GM10248 (cell line): Measurements from ENCODE around the gene RPA1.
"Not testable (repeated sequence)": the region's sequence is repeated elsewhere in the genome, so short reads cannot be mapped to it uniquely, and the experiment has no call there.

Source experiments
- CTCF ChIA-PET: fragments of 300-600 bp; sonication (Branson Sonifier 250); formaldehyde crosslinking; extraction: SDS; loops from one replicate; lab custom pipeline; 2021; ENCODE audit warnings: antibody characterized with exemption; lab: Yijun Ruan, JAX
- POLR2A ChIA-PET: fragments of 350-650 bp; sonication (Branson Sonifier 250); formaldehyde crosslinking; extraction: SDS; loops from one replicate; lab custom pipeline; 2020; ENCODE audit warnings: antibody characterized with exemption; lab: Yijun Ruan, JAX
- DNase-seq: peaks from one replicate; pipeline ENCODE4 v3.0.0; 2012; ENCODE audit errors: extremely low spot score
- CTCF ChIP-seq: IDR thresholded peaks from 2 replicates; pipeline ENCODE4 v1.5.1; 2012; ENCODE audit warnings: mild to moderate bottlenecking, low read depth; ENCODE audit errors: extremely low read depth, missing control alignments, control extremely low read depth

The RPA1 gene

GRCh38 chr17:1882836-1883235 is 53.0 kb downstream of the RPA1 start:
- ChIA-PET POLR2A (no interaction called here), CTCF (interaction anchor here (0.8 to 3.2 kb wide), 13 partner anchors 10 to 162 kb away, joined by 3 to 7 read pairs (median 4); partner anchors contain the start of genes OVCA2 and RTN4RL1)
- DNase-seq, result peak; percentile 52
- TF ChIP-seq CTCF, result peak; percentile 58

GRCh38 chr17:1883536-1883935 is 53.7 kb downstream of the RPA1 start:
- ChIA-PET POLR2A (no interaction called here), CTCF (interaction anchor here (0.8 to 3.2 kb wide), 11 partner anchors 10 to 163 kb away, joined by 3 to 7 read pairs (median 4); partner anchors contain the start of gene OVCA2)
- no peak for TF ChIP-seq CTCF
- no peak for DNase-seq

DNA sequence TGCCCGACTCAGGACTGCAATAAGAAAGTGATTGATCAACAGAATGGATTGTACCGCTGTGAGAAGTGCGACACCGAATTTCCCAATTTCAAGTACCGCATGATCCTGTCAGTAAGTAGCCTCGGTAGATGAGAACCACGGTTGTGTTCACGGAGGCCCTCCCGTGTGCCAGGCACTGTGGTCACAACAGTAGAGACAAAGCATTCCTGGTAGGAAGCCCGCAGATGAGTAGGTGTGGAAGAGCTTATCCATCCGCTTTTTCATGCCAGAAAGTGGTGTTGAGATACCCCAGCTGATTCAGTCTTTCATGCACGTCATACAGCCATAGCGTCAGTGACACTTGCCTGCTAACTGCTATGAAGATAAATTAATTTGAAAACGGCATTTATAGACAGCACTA is 58.9 kb downstream of the RPA1 start:
- ChIA-PET POLR2A (no interaction called here), CTCF (interaction anchor here (1.4 kb wide), 1 partner anchor 15 kb away, joined by 4 read pairs; no protein-coding TSS in a partner anchor)
- DNase-seq, result no peak
- no peak for TF ChIP-seq CTCF

DNA sequence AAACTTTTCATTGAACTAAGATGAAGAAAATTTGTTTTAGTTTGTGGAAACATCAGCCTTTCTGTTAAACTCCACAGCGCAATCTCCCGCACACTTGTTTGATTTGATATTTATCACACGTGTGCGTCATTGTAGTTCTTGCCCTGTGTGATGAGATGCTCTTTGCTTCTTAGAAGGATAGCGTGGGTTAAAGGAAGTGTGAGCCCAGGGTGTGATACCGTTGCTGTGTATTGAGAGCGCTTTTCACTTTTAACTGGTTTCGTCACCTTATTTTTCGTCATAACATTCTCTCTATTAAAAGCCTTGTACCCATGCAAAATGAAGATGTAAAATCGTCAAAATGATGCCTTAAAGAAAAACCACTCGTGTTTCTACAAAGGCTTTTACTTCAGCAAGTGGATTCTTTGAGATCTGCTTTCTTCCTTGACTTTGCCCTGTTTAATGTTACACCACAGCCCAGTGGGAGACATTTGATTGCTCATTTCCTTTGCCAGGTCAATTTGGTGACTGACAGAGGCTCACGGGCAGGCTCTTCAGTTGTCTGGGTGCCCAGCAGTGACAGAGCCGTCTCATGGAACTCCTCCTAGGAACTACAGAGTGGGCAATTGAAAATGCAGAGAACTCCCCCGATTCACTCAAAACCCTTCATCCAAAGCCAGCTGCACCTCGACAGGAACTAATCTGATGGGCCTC is 61.1 kb downstream of the RPA1 start:
- no peak for DNase-seq
- TF ChIP-seq CTCF, result no peak
- ChIA-PET CTCF (no interaction called here), POLR2A (no interaction called here)

- CTCF ChIA-PET, result interaction anchor here (0.9 to 1.8 kb wide), 3 partner anchors 11 to 14 kb away, joined by 3 to 5 read pairs (median 4); no protein-coding TSS in a partner anchor
- TF ChIP-seq CTCF, result peak; percentile 2
- no peak for DNase-seq
- POLR2A ChIA-PET, result no interaction called here
Measured at GRCh38 chr17:1894753-1895339, 65.0 kb downstream of the RPA1 start.

GRCh38 chr17:1895479-1895878 is 65.7 kb downstream of the RPA1 start:
- DNase-seq, POLR2A ChIA-PET: not testable (repeated sequence)
- CTCF ChIA-PET, result interaction anchor here (0.8 to 1.8 kb wide), 4 partner anchors 11 to 27 kb away, joined by 3 to 5 read pairs (median 4); no protein-coding TSS in a partner anchor
